CD8-positive, alpha-beta memory T cell (primary cell): ENCODE measurements around the gene CUX1. TPM values are rescaled to one million over a fixed set of nuclear protein-coding genes. Genes with fewer than 3 reads are reported as not detected.
"Not testable (repeated sequence)": the region's sequence is repeated elsewhere in the genome, so short reads cannot be mapped to it uniquely, and the experiment has no call there.

Experiments
- CTCF ChIA-PET: fragments of 350-600 bp; sonication (Branson Sonifier 250); formaldehyde crosslinking; loops from one replicate; lab custom pipeline; 2021; ENCODE audit warnings: antibody characterized with exemption; lab: Charles Lee
- POLR2A ChIA-PET: fragments of 350-600 bp; sonication (Branson Sonifier 250); formaldehyde crosslinking; loops from one replicate; lab custom pipeline; 2021; ENCODE audit warnings: antibody characterized with exemption; lab: Charles Lee
- DNase-seq, 5 donors: peaks; one replicate each; pipeline versions ENCODE4 v3.0.0 to v3.0.0-alpha.2; 2020 to 2022; ENCODE audit warnings: mixed read lengths in 1 of 5
- H3K27ac ChIP-seq: one replicate; pipeline ENCODE4 v1.7.0; 2013; ENCODE audit warnings: low read depth, mild to moderate bottlenecking, low read length, moderate library complexity
- H3K27me3 ChIP-seq: 2 replicates; pipeline ENCODE4 v1.7.0; 2013; ENCODE audit warnings: low read length, mild to moderate bottlenecking; ENCODE audit not compliant: insufficient read depth, poor library complexity, severe bottlenecking
- H3K36me3 ChIP-seq: 2 replicates; pipeline ENCODE4 v1.7.0; 2013; ENCODE audit warnings: mild to moderate bottlenecking, low read length, moderate library complexity; ENCODE audit not compliant: insufficient read depth
- H3K4me1 ChIP-seq: 2 replicates; pipeline ENCODE4 v1.7.0; 2013; ENCODE audit warnings: mild to moderate bottlenecking, low read length, moderate library complexity; ENCODE audit not compliant: insufficient read depth
- H3K4me3 ChIP-seq: 2 replicates; pipeline ENCODE4 v1.7.0; 2013; ENCODE audit warnings: mild to moderate bottlenecking, low read length
- H3K9me3 ChIP-seq: 2 replicates; pipeline ENCODE4 v1.7.0; 2013; ENCODE audit warnings: mild to moderate bottlenecking, low read length
- H3K27ac Mint-ChIP-seq, 8 donors: one replicate each; pipeline ENCODE4 v1.8.0; 2020 to 2021; ENCODE audit warnings: mixed read lengths in 8 of 8, mild to moderate bottlenecking in 6 of 8, inconsistent platforms in 3 of 8, moderate library complexity in 3 of 8
- H3K27me3 Mint-ChIP-seq, 2 donors: one replicate each; pipeline ENCODE4 v1.8.0; 2020 to 2021; ENCODE audit warnings: mixed read lengths in 2 of 2, mild to moderate bottlenecking in 1 of 2, moderate library complexity in 1 of 2
- H3K36me3 Mint-ChIP-seq, 3 donors: one replicate each; pipeline ENCODE4 v1.8.0; 2020 to 2021; ENCODE audit warnings: mixed read lengths in 3 of 3, inconsistent platforms in 1 of 3, mild to moderate bottlenecking in 1 of 3
- H3K4me1 Mint-ChIP-seq, 3 donors: one replicate each; pipeline ENCODE4 v1.8.0; 2020 to 2021; ENCODE audit warnings: mixed read lengths in 3 of 3, inconsistent platforms in 1 of 3, mild to moderate bottlenecking in 1 of 3
- H3K4me3 Mint-ChIP-seq, 7 donors: one replicate each; pipeline ENCODE4 v1.8.0; 2020 to 2021; ENCODE audit warnings: mixed read lengths in 7 of 7, mild to moderate bottlenecking in 6 of 7, moderate library complexity in 4 of 7, inconsistent platforms in 2 of 7
- H3K9me3 Mint-ChIP-seq, 5 donors: one replicate each; pipeline ENCODE4 v1.8.0; 2020 to 2022; ENCODE audit warnings: mixed read lengths in 5 of 5, mild to moderate bottlenecking in 3 of 5, moderate library complexity in 2 of 5, inconsistent platforms in 1 of 5
- polyA plus RNA-seq: library from polyadenylated mRNA; unstranded; fragments of 300-500 nt; fragmentation: Illumina TruSeq; gene quantifications from one replicate; pipeline ENCODE4 v1.2.3, GENCODE V29; 2021
- total RNA-seq, 2 experiments: library from RNA; stranded (reverse); gene quantifications; one replicate each; pipeline ENCODE4 v1.2.3, GENCODE V29; 2021

The CUX1 gene
- total and polyA plus RNA-seq, 3 experiments from 2014 or later: 23.2 to 26.4 (median 23.6) TPM

- ChIA-PET POLR2A (no interaction called here), CTCF (no interaction called here)
- H3K4me3 Mint-ChIP-seq: no peak overlapping the region
- H3K4me1 Mint-ChIP-seq: peaks cover 0 to 2% (median 0%) of the 10 kb centered on the region in 3 donors
- no peak for DNase-seq
- Histone ChIP-seq H3K9me3 (no peaks in the 10 kb centered on the region), H3K4me3 (no peak overlapping the region), H3K4me1 (no peaks in the 10 kb centered on the region), H3K27ac (no peak overlapping the region), H3K27me3 (no peaks in the 10 kb centered on the region), H3K36me3 (no peaks in the 10 kb centered on the region)
- H3K36me3 Mint-ChIP-seq: no peaks in the 10 kb centered on the region
- no peaks in the 10 kb centered on the region for H3K9me3 Mint-ChIP-seq
- H3K27ac Mint-ChIP-seq: no peak overlapping the region
- H3K27me3 Mint-ChIP-seq: peaks cover 3 to 7% of the 10 kb centered on the region in 2 donors
Measured at GRCh38 chr7:101788517-101788916, 28.9 kb upstream of the CUX1 start.

- Mint-ChIP-seq H3K9me3 (no peaks in the 10 kb centered on the region), H3K4me3 (no peak overlapping the region), H3K27ac (peak overlapping the region in 2 of 8 donors; percentile 9 to 77), H3K36me3 (no peaks in the 10 kb centered on the region), H3K4me1 (no peaks in the 10 kb centered on the region), H3K27me3 (peaks cover 4 to 6% of the 10 kb centered on the region in 2 donors)
- ChIA-PET POLR2A (interaction anchor here (0.7 kb wide), 1 partner anchor 47 kb away, joined by 5 read pairs; no protein-coding TSS in a partner anchor), CTCF (interaction anchor here (1.1 kb wide), 1 partner anchor 39 kb away, joined by 3 read pairs; no protein-coding TSS in a partner anchor)
- Histone ChIP-seq H3K4me1 (no peaks in the 10 kb centered on the region), H3K9me3 (no peaks in the 10 kb centered on the region), H3K4me3 (no peak overlapping the region), H3K27me3 (no peaks in the 10 kb centered on the region), H3K27ac (no peak overlapping the region), H3K36me3 (no peaks in the 10 kb centered on the region)
- DNase-seq: no peak
Measured at GRCh38 chr7:101790566-101791293, 26.7 kb upstream of the CUX1 start.

- Mint-ChIP-seq H3K4me3 (no peak overlapping the region), H3K36me3 (no peaks in the 10 kb centered on the region), H3K27me3 (peaks cover 5 to 7% of the 10 kb centered on the region in 2 donors), H3K27ac (peak overlapping the region in 1 of 8 donors; percentile 1), H3K4me1 (no peaks in the 10 kb centered on the region), H3K9me3 (peaks cover 0 to 3% (median 0%) of the 10 kb centered on the region in 5 donors)
- ChIA-PET CTCF (no interaction called here), POLR2A (no interaction called here)
- Histone ChIP-seq H3K9me3 (no peaks in the 10 kb centered on the region), H3K36me3 (no peaks in the 10 kb centered on the region), H3K27me3 (no peaks in the 10 kb centered on the region), H3K4me3 (no peak overlapping the region), H3K27ac (no peak overlapping the region), H3K4me1 (no peaks in the 10 kb centered on the region)
- DNase-seq: no peak
Measured at GRCh38 chr7:101792051-101792681, 25.3 kb upstream of the CUX1 start.

- H3K9me3 ChIP-seq, H3K4me1 Mint-ChIP-seq, H3K4me3 ChIP-seq, DNase-seq, H3K36me3 Mint-ChIP-seq, POLR2A ChIA-PET, CTCF ChIA-PET, H3K9me3 Mint-ChIP-seq, H3K36me3 ChIP-seq, H3K27me3 Mint-ChIP-seq, H3K4me1 ChIP-seq, H3K27ac ChIP-seq, H3K4me3 Mint-ChIP-seq, H3K27ac Mint-ChIP-seq, H3K27me3 ChIP-seq: not testable (repeated sequence)
Measured at GRCh38 chr7:101792682-101793071, 24.7 kb upstream of the CUX1 start.

- no peaks in the 10 kb centered on the region for H3K9me3 ChIP-seq
- H3K27me3 Mint-ChIP-seq: peaks cover 5 to 7% of the 10 kb centered on the region in 2 donors
- H3K4me1 Mint-ChIP-seq: no peaks in the 10 kb centered on the region
- no peaks in the 10 kb centered on the region for H3K36me3 ChIP-seq
- peaks cover 0 to 3% (median 0%) of the 10 kb centered on the region in 5 donors for H3K9me3 Mint-ChIP-seq
- H3K27ac ChIP-seq: no peak overlapping the region
- no peak for DNase-seq
- ChIA-PET POLR2A (no interaction called here), CTCF (no interaction called here)
- no peaks in the 10 kb centered on the region for H3K4me1 ChIP-seq
- no peak overlapping the region for H3K27ac Mint-ChIP-seq
- no peak overlapping the region for H3K4me3 Mint-ChIP-seq
- no peaks in the 10 kb centered on the region for H3K36me3 Mint-ChIP-seq
- no peaks in the 10 kb centered on the region for H3K27me3 ChIP-seq
- H3K4me3 ChIP-seq: no peak overlapping the region
Measured at GRCh38 chr7:101795461-101795860, 22.0 kb upstream of the CUX1 start.

GRCh38 chr7:101798173-101798572, 19.3 kb upstream of the CUX1 start:
- H3K4me3 ChIP-seq, H3K4me3 Mint-ChIP-seq, H3K27ac ChIP-seq, H3K4me1 Mint-ChIP-seq, H3K27ac Mint-ChIP-seq, H3K36me3 Mint-ChIP-seq, H3K9me3 ChIP-seq, H3K4me1 ChIP-seq, DNase-seq, H3K27me3 ChIP-seq, H3K9me3 Mint-ChIP-seq, POLR2A ChIA-PET, H3K36me3 ChIP-seq: not testable (repeated sequence)
- CTCF ChIA-PET: interaction anchor here (1.0 kb wide), 1 partner anchor 55 kb away, joined by 3 read pairs; no protein-coding TSS in a partner anchor
- H3K27me3 Mint-ChIP-seq: peaks cover 10 to 13% of the 10 kb centered on the region in 2 donors

GRCh38 chr7:101803203-101804087, 14.0 kb upstream of the CUX1 start:
- peaks cover 21% of the 10 kb centered on the region for H3K4me1 ChIP-seq
- no peak overlapping the region for H3K4me3 ChIP-seq
- no peak for DNase-seq
- H3K4me3 Mint-ChIP-seq: peak overlapping the region; percentile 40 to 91 (median 69)
- peaks cover 10 to 29% of the 10 kb centered on the region in 2 donors for H3K27me3 Mint-ChIP-seq
- CTCF ChIA-PET: interaction anchor here (1.6 to 2.1 kb wide), 2 partner anchors 11 to 60 kb away, joined by 6 read pairs; no protein-coding TSS in a partner anchor
- H3K27me3 ChIP-seq: no peaks in the 10 kb centered on the region
- H3K9me3 ChIP-seq: no peaks in the 10 kb centered on the region
- H3K36me3 ChIP-seq: no peaks in the 10 kb centered on the region
- no peaks in the 10 kb centered on the region for H3K9me3 Mint-ChIP-seq
- peak overlapping the region in 3 of 8 donors; percentile 9 to 80 (median 73) for H3K27ac Mint-ChIP-seq
- POLR2A ChIA-PET: interaction anchor here (1.1 kb wide), 1 partner anchor 59 kb away, joined by 3 read pairs; no protein-coding TSS in a partner anchor
- H3K27ac ChIP-seq: no peak overlapping the region
- H3K36me3 Mint-ChIP-seq: no peaks in the 10 kb centered on the region
- H3K4me1 Mint-ChIP-seq: peaks cover 22 to 31% (median 28%) of the 10 kb centered on the region in 3 donors
